HG03439 (cell line): ENCODE results near the gene CTCF.
"Not testable (repeated sequence)": the region's sequence is repeated elsewhere in the genome, so short reads cannot be mapped to it uniquely, and the experiment has no call there.

ENCODE experiments used
- ATAC-seq: cut with Tn5 transposase; IDR thresholded peaks from one replicate; pipeline ENCODE4 v1.9.1; 2021; ENCODE audit warnings: mild to moderate bottlenecking, moderate library complexity; ENCODE audit not compliant: unreplicated experiment

CTCF gene

GRCh38 chr16:67533024-67533560, 29.2 kb upstream of the CTCF start:
- no peak for ATAC-seq

- ATAC-seq, result not testable (repeated sequence)
Measured at GRCh38 chr16:67533987-67534386, 28.3 kb upstream of the CTCF start.

GRCh38 chr16:67534431-67534830, 27.9 kb upstream of the CTCF start:
- no peak for ATAC-seq

GRCh38 chr16:67535201-67535600, 27.1 kb upstream of the CTCF start:
- no peak for ATAC-seq

- no peak for ATAC-seq
Measured at GRCh38 chr16:67537270-67537635, 25.1 kb upstream of the CTCF start.

- no peak for ATAC-seq
Measured at GRCh38 chr16:67537636-67538591, 24.4 kb upstream of the CTCF start.

- no peak for ATAC-seq
Measured at GRCh38 chr16:67538666-67539101, 23.6 kb upstream of the CTCF start.

- ATAC-seq, result no peak
Measured at GRCh38 chr16:67539271-67539670, 23.1 kb upstream of the CTCF start.

GRCh38 chr16:67539691-67540635, 22.4 kb upstream of the CTCF start:
- no peak for ATAC-seq

- ATAC-seq, result no peak
Measured at GRCh38 chr16:67540756-67541155, 21.6 kb upstream of the CTCF start.

GRCh38 chr16:67541391-67542263, 20.7 kb upstream of the CTCF start:
- no peak for ATAC-seq

- ATAC-seq, result no peak
Measured at GRCh38 chr16:67542464-67542863, 19.9 kb upstream of the CTCF start.

GRCh38 chr16:67543036-67543435, 19.3 kb upstream of the CTCF start:
- no peak for ATAC-seq

- no peak for ATAC-seq
Measured at GRCh38 chr16:67543582-67543981, 18.7 kb upstream of the CTCF start.

- no peak for ATAC-seq
Measured at GRCh38 chr16:67544329-67544841, 17.9 kb upstream of the CTCF start.

- no peak for ATAC-seq
Measured at GRCh38 chr16:67544844-67545664, 17.3 kb upstream of the CTCF start.

- no peak for ATAC-seq
Measured at GRCh38 chr16:67545665-67546024, 16.7 kb upstream of the CTCF start.

- ATAC-seq, result no peak
Measured at GRCh38 chr16:67546091-67546501, 16.2 kb upstream of the CTCF start.

GRCh38 chr16:67546761-67547422, 15.4 kb upstream of the CTCF start:
- no peak for ATAC-seq
